ENCODE measurements around the gene PAPOLB. TPM values are rescaled to one million over a fixed set of nuclear protein-coding genes. Genes with fewer than 3 reads are reported as not detected.
A peak's percentile ranks its signal among the peaks of the same experiment; 100 is the strongest.

Gene PAPOLB
- total and polyA plus RNA-seq, 2 of the 8 experiments (the other 6 are each of a cell fraction or from before 2014, with no cell fraction given): 0.02 to 0.15 TPM

DNA sequence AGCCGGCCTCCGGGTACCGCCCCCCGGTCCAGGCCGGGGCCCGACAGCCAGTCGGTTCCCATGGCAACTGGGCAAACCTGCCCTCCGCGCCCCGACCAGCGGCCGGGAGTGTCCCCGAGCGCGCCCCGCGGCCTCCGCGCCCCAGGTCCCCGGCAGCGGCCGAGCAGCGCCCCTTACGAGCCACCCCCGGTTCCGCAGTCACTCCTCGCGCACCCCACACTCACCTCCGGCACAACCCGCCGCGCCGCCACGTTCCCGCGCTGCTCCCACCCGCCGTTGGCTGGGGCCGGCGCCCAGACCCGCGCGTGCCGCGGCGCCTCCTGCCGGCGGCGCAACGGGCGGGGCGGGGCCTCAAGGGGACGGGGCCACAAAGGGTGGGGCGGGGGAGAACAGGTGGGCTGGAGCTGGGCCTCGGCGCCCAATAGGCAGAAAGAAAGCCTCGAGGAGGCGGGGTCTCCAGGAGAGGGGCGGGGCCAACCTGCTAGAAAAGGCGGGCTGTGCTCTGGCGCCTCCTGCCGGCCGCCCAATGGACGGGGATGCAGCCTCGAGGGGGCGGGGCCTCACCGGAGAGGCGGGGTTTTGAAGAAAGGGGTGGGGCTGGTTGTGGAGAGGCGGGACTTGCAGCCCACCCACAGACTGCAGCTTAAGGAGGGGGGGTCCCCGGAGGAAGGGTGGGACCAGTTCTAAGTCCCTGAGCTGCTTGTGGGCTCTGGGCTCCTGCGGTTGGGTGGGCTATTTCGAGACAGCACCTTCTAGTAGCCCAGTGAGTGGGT lies 21.7 kb upstream of the PAPOLB start, which contains the start of gene RADIL (continued):
- TF ChIP-seq, protein P1, sequence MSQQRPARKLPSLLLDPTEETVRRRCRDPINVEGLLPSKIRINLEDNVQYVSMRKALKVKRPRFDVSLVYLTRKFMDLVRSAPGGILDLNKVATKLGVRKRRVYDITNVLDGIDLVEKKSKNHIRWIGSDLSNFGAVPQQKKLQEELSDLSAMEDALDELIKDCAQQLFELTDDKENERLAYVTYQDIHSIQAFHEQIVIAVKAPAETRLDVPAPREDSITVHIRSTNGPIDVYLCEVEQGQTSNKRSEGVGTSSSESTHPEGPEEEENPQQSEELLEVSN (IDR thresholded peaks at IDR 0.05): peak; percentile 24; the same call in 1 of the 2 replicates
- TF ChIP-seq SIN3A (conservative IDR thresholded peaks at IDR 0.05 in 1 of 2, IDR thresholded peaks at IDR 0.05 in 1 of 2; ENCODE audit: low read depth in 1 of 2, low read length in 2 of 2) (no peak), RFX5 (IDR thresholded peaks at IDR 0.05; ENCODE audit: borderline replicate concordance, low read depth, low read length) (no peak), RNF2 (IDR thresholded peaks at IDR 0.05; ENCODE audit: borderline replicate concordance, low read depth, low read length, missing control alignments, poor library complexity, severe bottlenecking) (no peak), SP4 (IDR thresholded peaks at IDR 0.05; ENCODE audit: low read length) (peak; percentile 93), ZNF274 (IDR thresholded peaks at IDR 0.05; ENCODE audit: borderline replicate concordance, extremely low read depth, low read length) (no peak), RAD21 (IDR thresholded peaks at IDR 0.05 in 1 of 2, conservative IDR thresholded peaks at IDR 0.05 in 1 of 2; ENCODE audit: low read depth in 2 of 2, low read length in 2 of 2) (peak; percentile 62 to 67), BCL11A (IDR thresholded peaks at IDR 0.05; ENCODE audit: low read depth in 2 of 2, low read length in 2 of 2) (no peak), SUZ12 (IDR thresholded peaks at IDR 0.05; ENCODE audit: low read length) (no peak), ASH2L (IDR thresholded peaks at IDR 0.05; ENCODE audit: low read length) (no peak), KDM4A (IDR thresholded peaks at IDR 0.05; ENCODE audit: low read depth, low read length, severe bottlenecking) (peak; percentile 80), GABPA (IDR thresholded peaks at IDR 0.05; ENCODE audit: borderline replicate concordance, insufficient read depth, low read length) (no peak), BACH1 (IDR thresholded peaks at IDR 0.05; ENCODE audit: low read length) (no peak), CHD2 (IDR thresholded peaks at IDR 0.05; ENCODE audit: low read length) (no peak), FOSL1 (IDR thresholded peaks at IDR 0.05; ENCODE audit: insufficient read depth, low read depth, low read length) (no peak), BRCA1 (IDR thresholded peaks at IDR 0.05; ENCODE audit: low read depth, low read length) (no peak), SP1 (IDR thresholded peaks at IDR 0.05; ENCODE audit: low read depth, low read length) (0 out of 2 replicates have a peak, but pooled peaks have one; percentile 58)
- TF ChIP-seq, protein P2, sequence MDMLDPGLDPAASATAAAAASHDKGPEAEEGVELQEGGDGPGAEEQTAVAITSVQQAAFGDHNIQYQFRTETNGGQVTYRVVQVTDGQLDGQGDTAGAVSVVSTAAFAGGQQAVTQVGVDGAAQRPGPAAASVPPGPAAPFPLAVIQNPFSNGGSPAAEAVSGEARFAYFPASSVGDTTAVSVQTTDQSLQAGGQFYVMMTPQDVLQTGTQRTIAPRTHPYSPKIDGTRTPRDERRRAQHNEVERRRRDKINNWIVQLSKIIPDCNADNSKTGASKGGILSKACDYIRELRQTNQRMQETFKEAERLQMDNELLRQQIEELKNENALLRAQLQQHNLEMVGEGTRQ (IDR thresholded peaks at IDR 0.05; ENCODE audit: low read length): no peak
- TF ChIP-seq, protein P3, sequence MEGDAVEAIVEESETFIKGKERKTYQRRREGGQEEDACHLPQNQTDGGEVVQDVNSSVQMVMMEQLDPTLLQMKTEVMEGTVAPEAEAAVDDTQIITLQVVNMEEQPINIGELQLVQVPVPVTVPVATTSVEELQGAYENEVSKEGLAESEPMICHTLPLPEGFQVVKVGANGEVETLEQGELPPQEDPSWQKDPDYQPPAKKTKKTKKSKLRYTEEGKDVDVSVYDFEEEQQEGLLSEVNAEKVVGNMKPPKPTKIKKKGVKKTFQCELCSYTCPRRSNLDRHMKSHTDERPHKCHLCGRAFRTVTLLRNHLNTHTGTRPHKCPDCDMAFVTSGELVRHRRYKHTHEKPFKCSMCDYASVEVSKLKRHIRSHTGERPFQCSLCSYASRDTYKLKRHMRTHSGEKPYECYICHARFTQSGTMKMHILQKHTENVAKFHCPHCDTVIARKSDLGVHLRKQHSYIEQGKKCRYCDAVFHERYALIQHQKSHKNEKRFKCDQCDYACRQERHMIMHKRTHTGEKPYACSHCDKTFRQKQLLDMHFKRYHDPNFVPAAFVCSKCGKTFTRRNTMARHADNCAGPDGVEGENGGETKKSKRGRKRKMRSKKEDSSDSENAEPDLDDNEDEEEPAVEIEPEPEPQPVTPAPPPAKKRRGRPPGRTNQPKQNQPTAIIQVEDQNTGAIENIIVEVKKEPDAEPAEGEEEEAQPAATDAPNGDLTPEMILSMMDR (IDR thresholded peaks at IDR 0.05; ENCODE audit: control extremely low read depth in 1 of 3, insufficient read depth in 1 of 3, low read depth in 1 of 3, low read length in 3 of 3): peak; percentile 75 to 81 (median 78)

Data from H1 (cell line).